Natural killer cell (primary cell): ENCODE results near the gene OGDHL. TPM values are rescaled to one million over a fixed set of nuclear protein-coding genes. Genes with fewer than 3 reads are reported as not detected.
"Not testable (repeated sequence)": the region's sequence is repeated elsewhere in the genome, so short reads cannot be mapped to it uniquely, and the experiment has no call there.

Experiments
- ATAC-seq, 3 donors: fragments of 150-1000 bp in 2 of 3; fragments of 200-7000 bp in 1 of 3; cut with Tn5 transposase; 1 replicate in 1 of 3; 2 replicates in 2 of 3; pipeline ENCODE4 v1.10.0; 2021; ENCODE audit warnings: mild to moderate bottlenecking in 2 of 3, moderate library complexity in 2 of 3
- DNase-seq, 2 donors: peaks; one replicate each; pipeline versions ENCODE4 v3.0.0 to v3.0.0-alpha.2; 2013 to 2021; ENCODE audit warnings: mixed read lengths in 1 of 2
- H3K27ac ChIP-seq: one replicate; pipeline ENCODE4 v1.5.1; 2013; ENCODE audit warnings: mild to moderate bottlenecking, low read length
- H3K27me3 ChIP-seq: one replicate; pipeline ENCODE4 v1.6.1; 2013; ENCODE audit warnings: low read length; ENCODE audit not compliant: control insufficient read depth, insufficient read depth
- H3K36me3 ChIP-seq: one replicate; pipeline ENCODE4 v1.6.1; 2013; ENCODE audit warnings: low read length; ENCODE audit not compliant: control insufficient read depth, insufficient read depth
- H3K4me1 ChIP-seq: one replicate; pipeline ENCODE4 v1.6.1; 2013; ENCODE audit warnings: low read length; ENCODE audit not compliant: control insufficient read depth, insufficient read depth
- H3K4me3 ChIP-seq: one replicate; pipeline ENCODE4 v1.5.1; 2013; ENCODE audit warnings: low read length
- H3K9me3 ChIP-seq: one replicate; pipeline ENCODE4 v1.6.1; 2013; ENCODE audit warnings: low read length; ENCODE audit not compliant: control insufficient read depth, insufficient read depth
- H3K27ac Mint-ChIP-seq, 2 donors: one replicate each; pipeline ENCODE4 v1.8.0; 2022; ENCODE audit warnings: mild to moderate bottlenecking in 2 of 2, mixed read lengths in 2 of 2, moderate library complexity in 1 of 2
- H3K27me3 Mint-ChIP-seq, 2 donors: one replicate each; pipeline ENCODE4 v1.8.0; 2022; ENCODE audit warnings: low read depth in 2 of 2, mixed read lengths in 2 of 2
- H3K36me3 Mint-ChIP-seq: one replicate; pipeline ENCODE4 v1.8.0; 2022; ENCODE audit warnings: mixed read lengths
- H3K4me1 Mint-ChIP-seq, 2 donors: one replicate each; pipeline ENCODE4 v1.8.0; 2022; ENCODE audit warnings: mixed read lengths in 2 of 2
- H3K4me3 Mint-ChIP-seq: one replicate; pipeline ENCODE4 v1.8.0; 2022; ENCODE audit warnings: mild to moderate bottlenecking, moderate library complexity, mixed read lengths
- H3K9me3 Mint-ChIP-seq, 2 donors: one replicate each; pipeline ENCODE4 v1.8.0; 2022; ENCODE audit warnings: mixed read lengths in 2 of 2
- CTCF ChIP-seq: fragments of 200-600 bp; IDR thresholded peaks from one replicate; pipeline ENCODE4 v1.8.0; 2022; ENCODE audit warnings: antibody characterized with exemption
- WGBS: methylation state at CpG from one replicate; pipeline ENCODE4 v1.1.7; 2013; ENCODE audit warnings: missing lambda C conversion rate; ENCODE audit not compliant: insufficient coverage; 5-methylcytosine and 5-hydroxymethylcytosine counted together
- intact Hi-C: fragments of 100-400 bp; cut with micrococcal nuclease; formaldehyde crosslinking; loops from one replicate; pipeline ENCODE4 v1.14.2; 2022
- total RNA-seq, 4 donors: library from RNA; stranded (reverse); fragments of 120-200 nt in 1 of 4; gene quantifications; one replicate each; pipeline versions ENCODE4 v1.2.3 to v1.2.4, GENCODE V29; 2013 to 2022

OGDHL gene
- total RNA-seq, 3 donors from 2014 or later (not counting 1 experiment from before 2014, with no cell fraction given), result not detected

GRCh38 chr10:49771046-49771445 is 8.9 kb upstream of the OGDHL start:
- H3K9me3 Mint-ChIP-seq, H3K4me3 Mint-ChIP-seq, H3K27ac ChIP-seq, H3K36me3 Mint-ChIP-seq, H3K27ac Mint-ChIP-seq, H3K4me1 ChIP-seq, ATAC-seq, DNase-seq, H3K4me3 ChIP-seq, H3K36me3 ChIP-seq, intact Hi-C loops, H3K4me1 Mint-ChIP-seq, H3K9me3 ChIP-seq: not testable (repeated sequence)
- 39% methylated on average over 10 of the region's 11 CpGs for WGBS
- H3K27me3 Mint-ChIP-seq, result peaks cover 48 to 61% of the 10 kb centered on the region in 2 donors
- peaks cover 10% of the 10 kb centered on the region for H3K27me3 ChIP-seq

GRCh38 chr10:49769692-49770091 is 7.6 kb upstream of the OGDHL start:
- H3K36me3 ChIP-seq, result no peaks in the 10 kb centered on the region
- Mint-ChIP-seq H3K9me3 (peaks cover 0 to 6% of the 10 kb centered on the region in 2 donors), H3K4me3 (no peak overlapping the region), H3K27me3 (peaks cover 46 to 47% of the 10 kb centered on the region in 2 donors), H3K4me1 (peaks cover 0 to 4% of the 10 kb centered on the region in 2 donors), H3K27ac (no peak overlapping the region), H3K36me3 (no peaks in the 10 kb centered on the region)
- H3K27me3 ChIP-seq, result peaks cover 10% of the 10 kb centered on the region
- H3K4me1 ChIP-seq, result no peaks in the 10 kb centered on the region
- no peaks in the 10 kb centered on the region for H3K9me3 ChIP-seq
- TF ChIP-seq CTCF, result no peak
- H3K4me3 ChIP-seq, result no peak overlapping the region
- no peak overlapping the region for H3K27ac ChIP-seq
- intact Hi-C loops, result no loop called here
- 94% methylated on average over 8 of the region's 8 CpGs for WGBS
- no peak for ATAC-seq
- no peak for DNase-seq

- TF ChIP-seq CTCF, result no peak
- Mint-ChIP-seq H3K4me1 (peaks cover 0 to 4% of the 10 kb centered on the region in 2 donors), H3K36me3 (no peaks in the 10 kb centered on the region), H3K4me3 (no peak overlapping the region), H3K9me3 (peaks cover 0 to 6% of the 10 kb centered on the region in 2 donors), H3K27me3 (peaks cover 43 to 47% of the 10 kb centered on the region in 2 donors), H3K27ac (no peak overlapping the region)
- intact Hi-C loops, result no loop called here
- Histone ChIP-seq H3K36me3 (no peaks in the 10 kb centered on the region), H3K4me3 (no peak overlapping the region), H3K27ac (no peak overlapping the region), H3K27me3 (peaks cover 14% of the 10 kb centered on the region), H3K4me1 (no peaks in the 10 kb centered on the region), H3K9me3 (no peaks in the 10 kb centered on the region)
- DNase-seq (no peak), ATAC-seq (no peak)
- 11% methylated on average over 45 of the region's 45 CpGs for WGBS
Measured at GRCh38 chr10:49768731-49769130, 6.6 kb upstream of the OGDHL start.

- peaks cover 17% of the 10 kb centered on the region for H3K27me3 ChIP-seq
- H3K36me3 ChIP-seq, result no peaks in the 10 kb centered on the region
- intact Hi-C loops, result no loop called here
Measured at GRCh38 chr10:49768329-49768728, 6.2 kb upstream of the OGDHL start.

More at GRCh38 chr10:49768329-49768728, 6.2 kb upstream of the OGDHL start:
- Histone ChIP-seq H3K4me1 (no peaks in the 10 kb centered on the region), H3K9me3 (no peaks in the 10 kb centered on the region), H3K4me3 (no peak overlapping the region), H3K27ac (no peak overlapping the region)
- WGBS, result 18% methylated on average over 38 of the region's 38 CpGs
- Mint-ChIP-seq H3K36me3 (peaks cover 2% of the 10 kb centered on the region), H3K4me1 (peaks cover 0 to 4% of the 10 kb centered on the region in 2 donors), H3K9me3 (peaks cover 0 to 6% of the 10 kb centered on the region in 2 donors), H3K27ac (no peak overlapping the region), H3K4me3 (no peak overlapping the region), H3K27me3 (peaks cover 47 to 51% of the 10 kb centered on the region in 2 donors)
- no peak for TF ChIP-seq CTCF
- DNase-seq (no peak), ATAC-seq (no peak)
